Superior temporal gyrus (tissue), 1 donor: ENCODE data around the gene GPRC6A.
"Not testable (repeated sequence)": the region's sequence is repeated elsewhere in the genome, so short reads cannot be mapped to it uniquely, and the experiment has no call there.

Source experiments
- DNase-seq: peaks from one replicate; pipeline ENCODE4 v3.0.0-alpha.2; 2016; ENCODE audit errors: extremely low spot score

GPRC6A gene

DNA sequence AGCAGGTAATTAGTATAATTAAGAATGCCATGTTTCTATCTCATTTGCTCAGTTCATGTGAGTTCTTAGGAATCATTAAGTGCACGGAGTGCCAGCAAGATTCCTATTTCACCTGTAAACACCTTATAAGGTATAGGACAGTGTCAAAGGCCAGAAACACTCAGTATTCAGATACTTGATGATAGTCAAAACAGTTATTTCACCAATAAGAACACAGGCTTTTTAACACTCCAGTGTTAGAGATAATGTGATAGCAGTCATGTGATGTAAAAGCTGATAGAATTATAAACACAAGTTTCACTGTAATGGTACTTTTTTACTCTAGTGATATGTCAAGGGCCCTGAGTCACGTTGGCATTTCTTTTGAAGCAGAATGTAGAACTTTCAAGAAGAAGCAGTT is at the start of gene GPRC6A:
Gene GPRC6A (minus strand): TSS at position 101 of the 400 bp plus-strand sequence. CDS start 70 bp downstream, at position 31.
- no peak for DNase-seq

GRCh38 chr6:116877743-116878142 is 48.9 kb upstream of the GPRC6A start:
- DNase-seq = no peak

- no peak for DNase-seq
These were observed 48.0 kb upstream of the GPRC6A start, which contains the start of gene RFX6 for GRCh38 chr6:116876635-116877611. TSS of gene RFX6 (plus strand) at chr6:116877242. CDS start at chr6:116877276, 34 bp downstream.

DNA sequence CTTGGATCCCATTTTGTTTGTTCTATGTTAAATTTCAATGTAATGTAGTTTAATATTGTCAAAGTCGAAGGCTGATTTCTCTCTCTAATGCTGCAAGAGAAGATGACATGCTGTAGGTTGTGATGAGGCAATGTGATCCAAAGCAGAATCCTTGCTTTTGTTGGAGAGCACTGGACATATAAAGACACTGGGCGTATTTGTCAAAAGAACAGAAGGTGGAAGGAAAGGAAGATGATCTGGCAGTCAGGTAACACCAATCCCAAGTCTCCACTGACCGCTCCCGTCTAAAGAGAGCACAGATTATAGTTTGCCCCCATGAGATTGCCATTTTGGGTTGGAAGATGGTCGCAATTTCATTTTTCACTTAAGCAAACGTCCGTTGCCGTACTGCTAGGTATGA is 47.2 kb upstream of the GPRC6A start:
- DNase-seq = no peak

GRCh38 chr6:116872771-116873170 is 43.9 kb upstream of the GPRC6A start:
- no peak for DNase-seq

- DNase-seq = no peak
These were observed 37.5 kb upstream of the GPRC6A start for GRCh38 chr6:116866281-116866871.

GRCh38 chr6:116859264-116859663 is 30.4 kb upstream of the GPRC6A start:
- no peak for DNase-seq

DNA sequence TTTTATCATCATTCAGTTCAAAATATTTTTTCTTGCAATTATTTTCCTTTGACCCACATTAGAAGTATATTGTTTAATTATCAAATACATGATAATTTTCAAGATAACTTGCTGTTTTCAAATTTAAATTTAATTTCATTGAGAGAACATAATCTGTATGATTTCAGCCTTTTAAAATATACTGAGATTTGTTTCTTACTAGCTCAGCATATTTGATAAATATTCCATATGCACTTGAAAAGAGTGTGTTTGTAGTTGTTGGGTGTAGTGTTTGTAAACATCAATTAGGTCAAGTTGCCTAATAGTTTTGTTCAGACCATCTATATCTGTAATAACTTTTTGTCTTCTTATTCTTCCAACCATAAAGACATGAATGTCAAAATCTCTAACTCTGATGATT is 29.2 kb upstream of the GPRC6A start:
- DNase-seq = no peak

DNA sequence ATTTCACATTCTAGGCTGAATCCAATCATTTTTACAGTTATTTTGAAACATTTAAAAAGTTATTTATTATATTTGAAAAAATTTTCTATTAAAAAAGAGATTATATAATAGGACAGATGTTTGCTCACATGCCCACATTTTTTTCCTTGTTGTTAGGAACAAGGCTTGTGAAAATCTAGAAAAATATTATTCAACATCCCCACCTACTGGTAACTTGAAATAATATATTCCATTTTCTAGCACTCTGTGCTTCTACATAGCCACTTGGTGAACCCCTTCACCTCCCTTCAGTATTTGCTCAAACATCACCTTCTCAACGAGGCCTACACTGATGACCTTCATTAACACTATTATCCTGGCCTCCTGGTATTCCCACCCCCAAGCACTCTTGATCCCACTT is 18.3 kb upstream of the GPRC6A start:
- DNase-seq = peak; percentile 65

DNA sequence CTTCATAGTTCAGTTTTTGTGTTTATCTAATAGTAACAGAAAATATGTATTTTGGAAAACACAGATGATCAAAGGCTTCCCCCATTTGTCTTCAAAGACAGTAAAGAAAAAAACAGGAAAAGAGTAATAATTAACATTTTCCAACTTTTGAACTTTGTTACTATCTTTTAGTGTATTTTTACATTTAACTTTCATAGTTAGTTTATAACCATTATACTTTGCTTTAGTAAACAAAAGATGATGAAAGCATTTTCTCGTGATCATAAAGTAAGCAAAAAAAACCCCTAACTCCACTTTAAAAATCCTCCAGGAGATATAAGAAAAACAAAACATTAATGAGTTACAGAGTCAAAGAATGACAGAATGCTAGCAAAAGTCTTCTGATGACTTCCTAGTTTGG is 13.6 kb upstream of the GPRC6A start:
- DNase-seq = no peak

- no peak for DNase-seq
These were observed 11.2 kb upstream of the GPRC6A start for GRCh38 chr6:116840091-116840490.

DNA sequence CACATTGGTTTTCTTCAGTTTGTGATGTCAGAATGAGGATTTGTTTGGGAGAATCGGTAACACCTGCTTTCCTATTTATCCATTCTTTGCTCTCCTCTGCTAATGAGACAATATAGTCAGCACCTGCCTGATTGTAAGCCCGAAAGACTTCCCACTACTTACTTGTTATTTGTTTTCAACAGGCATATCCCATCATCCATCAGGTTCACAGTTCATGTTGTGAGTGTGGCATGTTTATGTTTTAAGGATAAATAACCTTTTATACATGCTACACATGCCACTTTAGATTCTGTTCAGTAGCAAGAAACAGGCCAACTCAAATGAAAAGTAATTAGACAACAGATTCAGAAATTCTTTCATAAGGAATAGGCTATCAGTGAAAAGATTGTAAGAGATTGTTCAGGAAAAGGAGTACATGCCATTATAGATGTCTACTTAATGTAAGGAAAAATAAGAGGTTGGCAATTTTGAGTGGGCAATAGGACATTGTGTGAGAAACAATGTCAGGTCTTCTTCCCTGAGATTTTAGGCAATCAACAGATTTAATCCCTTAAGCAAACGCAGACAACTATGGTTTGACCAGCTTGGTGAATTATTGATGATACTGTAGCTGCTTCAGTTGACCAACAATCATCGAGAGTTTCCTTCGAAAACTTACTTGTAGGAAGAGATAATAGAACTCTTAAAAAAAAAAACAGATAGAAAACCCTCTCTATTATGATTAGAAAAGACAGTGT is 7.9 kb upstream of the GPRC6A start:
- DNase-seq = no peak

- not testable (repeated sequence) for DNase-seq
These were observed 5.6 kb upstream of the GPRC6A start for GRCh38 chr6:116834526-116834925.

GRCh38 chr6:116827561-116828240 is 1.2 kb downstream of the GPRC6A start:
- no peak for DNase-seq

DNA sequence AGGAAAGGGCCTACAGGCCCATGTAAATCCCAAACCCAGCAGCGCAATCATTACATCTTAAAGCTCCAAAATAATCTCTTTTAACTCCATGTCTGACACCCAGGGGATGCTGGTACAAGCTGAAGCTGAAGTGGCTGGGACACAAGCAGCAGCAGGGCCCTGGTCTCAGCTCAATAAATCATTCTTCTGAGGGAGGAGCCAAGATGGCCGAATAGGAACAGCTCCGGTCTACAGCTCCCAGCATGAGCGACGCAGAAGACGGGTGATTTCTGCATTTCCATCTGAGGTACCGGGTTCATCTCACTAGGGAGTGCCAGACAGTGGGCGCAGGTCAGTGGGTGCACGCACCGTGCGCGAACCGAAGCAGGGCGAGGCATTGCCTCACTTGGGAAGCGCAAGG is 12.5 kb downstream of the GPRC6A start:
- DNase-seq = not testable (repeated sequence)

DNA sequence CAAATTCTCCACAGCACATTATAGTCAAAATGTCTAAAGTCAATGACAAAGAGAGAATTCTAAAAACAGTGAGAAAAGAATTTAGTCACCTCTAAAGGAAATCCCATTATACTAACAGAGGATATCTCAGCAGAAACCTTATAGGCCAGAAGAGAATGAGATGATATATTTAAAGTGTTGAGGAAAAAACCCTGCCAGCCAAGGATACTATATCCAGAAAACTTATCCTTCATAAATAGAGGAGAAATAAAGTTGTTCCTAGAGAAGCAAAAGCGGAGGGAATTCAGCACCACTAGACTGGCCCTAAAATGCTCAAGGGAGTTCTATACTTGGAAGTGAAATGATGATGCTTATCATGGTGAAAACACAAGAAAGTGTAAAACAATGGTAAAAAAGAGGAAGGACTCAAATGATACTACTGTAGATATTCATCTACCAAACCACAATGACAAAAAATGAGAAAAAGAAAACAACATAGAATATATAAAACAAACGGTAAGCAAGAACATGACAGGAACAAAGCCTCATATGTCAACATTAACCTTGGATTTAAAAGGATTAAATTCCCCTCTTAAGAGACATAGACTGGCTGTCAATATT is 16.7 kb downstream of the GPRC6A start:
- no peak for DNase-seq

GRCh38 chr6:116801971-116802370 is 26.9 kb downstream of the GPRC6A start:
- DNase-seq = no peak

DNA sequence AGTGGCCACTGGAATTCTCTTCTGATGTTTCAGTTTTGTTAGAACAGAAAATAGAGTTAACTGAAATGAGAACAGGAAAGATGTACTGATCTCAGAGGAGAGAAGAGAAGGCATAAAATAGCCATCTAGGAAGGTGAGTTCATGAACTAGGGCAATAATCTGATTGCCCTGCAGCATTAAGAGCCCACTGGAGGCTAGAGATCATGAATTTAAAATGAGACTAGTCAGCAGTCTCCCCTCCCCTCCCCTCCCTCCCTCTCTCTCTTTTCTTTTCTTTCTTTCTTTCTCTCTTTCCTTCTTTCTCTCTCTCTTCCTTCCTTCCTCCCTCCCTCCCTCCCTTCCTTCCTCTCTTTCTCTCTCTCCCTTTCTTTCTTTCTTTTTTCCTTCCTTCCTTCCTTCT is 28.9 kb downstream of the GPRC6A start:
- DNase-seq = no peak

DNA sequence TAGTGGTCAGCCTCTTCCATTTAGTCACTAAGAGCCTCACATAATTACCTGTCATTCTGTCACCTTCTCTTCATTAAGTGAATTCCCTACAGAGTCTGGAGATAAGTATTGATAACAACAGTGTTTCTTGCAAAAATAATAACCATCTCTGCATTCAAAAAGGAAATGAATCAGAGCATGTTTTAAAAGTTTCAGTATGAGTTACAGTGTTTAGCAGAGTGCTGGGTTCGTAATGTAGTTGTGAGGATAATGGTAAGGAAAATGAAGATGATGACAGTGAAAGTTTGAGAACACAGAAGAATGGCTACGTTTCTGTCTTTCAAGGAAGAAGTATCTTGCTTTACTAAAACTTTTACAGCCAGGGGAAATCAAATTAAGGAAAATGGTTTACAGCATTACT is 31.3 kb downstream of the GPRC6A start:
- DNase-seq = no peak

- DNase-seq = no peak
These were observed 35.7 kb downstream of the GPRC6A start for GRCh38 chr6:116793224-116793623.

- DNase-seq = no peak
These were observed 45.0 kb downstream of the GPRC6A start for GRCh38 chr6:116783852-116784251.
